Tibial nerve (tissue), 3 donors: ENCODE data around the gene TANC1.

Source experiments
- CTCF ChIP-seq, 5 experiments: fragments of 200-600 bp in 3 of 5; fragments of 450-650 bp in 2 of 5; sonication (generic) in 3 of 5; IDR thresholded peaks; one replicate each; pipeline ENCODE4 v1.5.1; 2016 to 2019; ENCODE audit warnings: antibody characterized with exemption in 5 of 5, mild to moderate bottlenecking in 3 of 5, moderate library complexity in 2 of 5
- POLR2A ChIP-seq, 2 donors: fragments of 450-650 bp; IDR thresholded peaks; one replicate each; pipeline ENCODE4 v1.6.1; 2017; ENCODE audit warnings: antibody characterized with exemption in 2 of 2, mild to moderate bottlenecking in 2 of 2, moderate library complexity in 2 of 2

GRCh38 chr2:158935617-158936016 is 32.8 kb upstream of the TANC1 start:
- no peak for TF ChIP-seq CTCF (IDR thresholded peaks at IDR 0.05)
- no peak for TF ChIP-seq POLR2A (IDR thresholded peaks at IDR 0.05)
